Left colon (tissue), 2 donors: ENCODE data around the gene EML5. TPM values are rescaled to one million over a fixed set of nuclear protein-coding genes. Genes with fewer than 3 reads are reported as not detected.
A peak's percentile ranks its signal among the peaks of the same experiment; 100 is the strongest.

Source experiments
- ATAC-seq: fragments of 200-7000 bp; cut with Tn5 transposase; one replicate; pipeline ENCODE4 v1.9.1; 2020; ENCODE audit warnings: mild to moderate bottlenecking, moderate library complexity
- DNase-seq, 2 donors: peaks; one replicate each; pipeline ENCODE4 v3.0.0-alpha.2; 2020
- intact Hi-C, 2 donors: fragments of 100-400 bp; cut with DNase I in 1 of 2; cut with micrococcal nuclease in 1 of 2; formaldehyde crosslinking; loops; one replicate each; pipeline versions ENCODE4 v1.11.2 to v1.14.0; 2022; cut with DNase I, micrococcal nuclease
- total RNA-seq, 2 donors: library from RNA; stranded (reverse); fragmentation: NEBNext Ultra II Directional; extraction: Animal tissue kit (Norgen Biotek cat#: 25700); gene quantifications; one replicate each; pipeline ENCODE4 v1.2.1, GENCODE V29; 2021
- donor health status: DM: no; HTN: no; CAD: no.
- donor health status: DM: yes; HTN: yes; CAD: no.

The EML5 gene
- total RNA-seq, 2 donors from 2014 or later = 0.64 to 0.79 TPM

- no peak for DNase-seq
- intact Hi-C loops = no loop called here
- ATAC-seq = no peak
These were observed 194.6 kb downstream of the EML5 start for GRCh38 chr14:88598097-88598675.

- intact Hi-C loops = no loop called here
- no peak for ATAC-seq
- no peak for DNase-seq
These were observed 195.2 kb downstream of the EML5 start for GRCh38 chr14:88597601-88598000.

- no peak for DNase-seq
- intact Hi-C loops = no loop called here
- ATAC-seq = no peak
These were observed 195.7 kb downstream of the EML5 start for GRCh38 chr14:88597038-88597437.

GRCh38 chr14:88592031-88592430 is 200.7 kb downstream of the EML5 start:
- intact Hi-C loops = no loop called here
- no peak for ATAC-seq
- DNase-seq = no peak

- no peak for ATAC-seq
- intact Hi-C loops = no loop called here
These were observed 202.6 kb downstream of the EML5 start for GRCh38 chr14:88590173-88590572.

GRCh38 chr14:88588081-88588480 is 204.7 kb downstream of the EML5 start:
- ATAC-seq (no peak), DNase-seq (no peak)
- intact Hi-C loops = no loop called here

More at GRCh38 chr14:88590173-88590572, 202.6 kb downstream of the EML5 start:
- no peak for DNase-seq

GRCh38 chr14:88584451-88584850 is 208.3 kb downstream of the EML5 start:
- intact Hi-C loops = no loop called here
- ATAC-seq (no peak), DNase-seq (no peak)

- intact Hi-C loops = no loop called here
- ATAC-seq (no peak), DNase-seq (no peak)
These were observed 216.5 kb downstream of the EML5 start for GRCh38 chr14:88576222-88576621.

- ATAC-seq (no peak), DNase-seq (no peak)
- intact Hi-C loops = no loop called here
These were observed 220.6 kb downstream of the EML5 start for GRCh38 chr14:88572117-88572516.

GRCh38 chr14:88568196-88568595 is 224.6 kb downstream of the EML5 start:
- ATAC-seq = no peak
- DNase-seq = no peak
- intact Hi-C loops = no loop called here

GRCh38 chr14:88565427-88565826 is 227.3 kb downstream of the EML5 start:
- DNase-seq = no peak
- ATAC-seq = no peak
- intact Hi-C loops = no loop called here

GRCh38 chr14:88563845-88564244 is 228.9 kb downstream of the EML5 start:
- intact Hi-C loops = no loop called here
- DNase-seq (no peak), ATAC-seq (no peak)

GRCh38 chr14:88562831-88563686 is 229.7 kb downstream of the EML5 start, which contains the start of gene ZC3H14:
TSS of gene ZC3H14 (plus strand) at chr14:88563037. CDS start at chr14:88563134, 97 bp downstream.
- ATAC-seq = peak; percentile 94
- intact Hi-C loops = no loop called here
- peak; percentile 82 to 85 for DNase-seq

- DNase-seq = no peak
- intact Hi-C loops = no loop called here
- ATAC-seq = no peak
These were observed 230.3 kb downstream of the EML5 start for GRCh38 chr14:88562532-88562830.

Other genes with a start within 250 kb of the EML5 start
- gene PTPN21, start 237.9 kb downstream of the EML5 start, total RNA-seq = 10 to 100 TPM; 31.8 to 36.8 TPM
- 10 to 100 TPM; 59.2 to 59.8 TPM for gene ZC3H14, start 229.9 kb downstream of the EML5 start, total RNA-seq
- 10 to 100 TPM; 13.4 to 16.3 TPM for gene TTC8, start 31.7 kb upstream of the EML5 start, total RNA-seq